ENCODE data around the gene CTTNBP2.

- TF ChIP-seq MTA2 (IDR thresholded peaks at IDR 0.05; ENCODE audit: low read depth) = no peak
- no peak for TF ChIP-seq NFIC (IDR thresholded peaks at IDR 0.05; ENCODE audit: low read depth, low read length)
- TF ChIP-seq CREM (IDR thresholded peaks at IDR 0.05; ENCODE audit: low read depth) = no peak
- TF ChIP-seq ZZZ3 (IDR thresholded peaks at IDR 0.05; ENCODE audit: control insufficient read depth, insufficient read length, low read depth) = no peak
- TF ChIP-seq, protein P1, sequence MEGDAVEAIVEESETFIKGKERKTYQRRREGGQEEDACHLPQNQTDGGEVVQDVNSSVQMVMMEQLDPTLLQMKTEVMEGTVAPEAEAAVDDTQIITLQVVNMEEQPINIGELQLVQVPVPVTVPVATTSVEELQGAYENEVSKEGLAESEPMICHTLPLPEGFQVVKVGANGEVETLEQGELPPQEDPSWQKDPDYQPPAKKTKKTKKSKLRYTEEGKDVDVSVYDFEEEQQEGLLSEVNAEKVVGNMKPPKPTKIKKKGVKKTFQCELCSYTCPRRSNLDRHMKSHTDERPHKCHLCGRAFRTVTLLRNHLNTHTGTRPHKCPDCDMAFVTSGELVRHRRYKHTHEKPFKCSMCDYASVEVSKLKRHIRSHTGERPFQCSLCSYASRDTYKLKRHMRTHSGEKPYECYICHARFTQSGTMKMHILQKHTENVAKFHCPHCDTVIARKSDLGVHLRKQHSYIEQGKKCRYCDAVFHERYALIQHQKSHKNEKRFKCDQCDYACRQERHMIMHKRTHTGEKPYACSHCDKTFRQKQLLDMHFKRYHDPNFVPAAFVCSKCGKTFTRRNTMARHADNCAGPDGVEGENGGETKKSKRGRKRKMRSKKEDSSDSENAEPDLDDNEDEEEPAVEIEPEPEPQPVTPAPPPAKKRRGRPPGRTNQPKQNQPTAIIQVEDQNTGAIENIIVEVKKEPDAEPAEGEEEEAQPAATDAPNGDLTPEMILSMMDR (IDR thresholded peaks at IDR 0.05 in 2 of 3, conservative IDR thresholded peaks at IDR 0.05 in 1 of 3; ENCODE audit: control insufficient read depth in 2 of 3, extremely low read depth in 1 of 3, insufficient read depth in 1 of 3, low read depth in 3 of 3, low read length in 3 of 3) = peak in 1 of 3 experiments; percentile 11; a peak in 1 of 6 replicates
- no peak for TF ChIP-seq EZH2 (IDR thresholded peaks at IDR 0.05; ENCODE audit: borderline replicate concordance, control insufficient read depth, low read depth, low read length)
- no peak for TF ChIP-seq ZNF274 (IDR thresholded peaks at IDR 0.05; ENCODE audit: insufficient read depth, insufficient read length)
- no peak for TF ChIP-seq MAX (IDR thresholded peaks at IDR 0.05; ENCODE audit: low read depth, low read length)
- no peak for TF ChIP-seq SMC3 (IDR thresholded peaks at IDR 0.05; ENCODE audit: borderline replicate concordance, low read length)
Observed at GRCh38 chr7:117669818-117670217, 203.4 kb downstream of the CTTNBP2 start.
